K562 (cell line): ENCODE results near the gene POLR2B. TPM values are rescaled to one million over a fixed set of nuclear protein-coding genes. Genes with fewer than 3 reads are reported as not detected.

ENCODE experiments used
- CREM ChIP-seq: IDR thresholded peaks from 2 replicates; pipeline ENCODE4 v1.6.1; 2014; ENCODE audit warnings: antibody characterized with exemption, low read depth
- DNMT1 ChIP-seq: fragments of 450-650 bp; IDR thresholded peaks from 2 replicates; pipeline ENCODE4 v1.6.1; 2016; ENCODE audit warnings: antibody characterized with exemption, mild to moderate bottlenecking
- HMBOX1 ChIP-seq: sonication (generic); IDR thresholded peaks from 2 replicates; pipeline ENCODE4 v1.6.1; 2016
- HSF4 ChIP-seq: fragments of 250-450 bp; sonication (Bioruptor Pico); IDR thresholded peaks from 2 replicates; pipeline ENCODE4 v2.1.2; 2022; ENCODE audit warnings: mild to moderate bottlenecking, moderate library complexity, borderline replicate concordance
- KAT7 ChIP-seq: sonication (generic); formaldehyde crosslinking; IDR thresholded peaks from 2 replicates; pipeline ENCODE4 v1.8.0; 2022; ENCODE audit warnings: missing genetic modification reagents, mild to moderate bottlenecking, borderline replicate concordance
- KDM1A ChIP-seq, 2 experiments: fragments of 450-650 bp; IDR thresholded peaks; 2 replicates each; pipeline ENCODE4 v1.6.1; 2016; ENCODE audit warnings: mild to moderate bottlenecking in 2 of 2
- MEF2D ChIP-seq: conservative IDR thresholded peaks from 2 replicates; pipeline ENCODE4 v1.6.1; 2016; ENCODE audit warnings: low read depth, missing genetic modification characterization, missing compliant biosample characterization
- NKRF ChIP-seq: fragments of 450-650 bp; IDR thresholded peaks from 2 replicates; pipeline ENCODE4 v1.6.1; 2016; ENCODE audit warnings: borderline replicate concordance
- RBBP5 ChIP-seq: fragments of 200-600 bp; sonication (generic); IDR thresholded peaks from 2 replicates; pipeline ENCODE4 v1.6.1; 2012; ENCODE audit warnings: borderline replicate concordance, mild to moderate bottlenecking, low read length, control low read depth, inconsistent platforms; ENCODE audit not compliant: insufficient read depth, poor library complexity, severe bottlenecking
- SETDB1 ChIP-seq: IDR thresholded peaks from one replicate; pipeline ENCODE4 v1.6.1; 2012; ENCODE audit warnings: low read length, control low read depth, inconsistent platforms
- SP1 ChIP-seq: sonication (generic); formaldehyde crosslinking; IDR thresholded peaks from 2 replicates; pipeline ENCODE4 v1.8.1; 2022; ENCODE audit warnings: mild to moderate bottlenecking, missing genetic modification reagents
- TAF9B ChIP-seq: fragments of 450-650 bp; IDR thresholded peaks from 2 replicates; pipeline ENCODE4 v1.6.1; 2018; ENCODE audit warnings: mild to moderate bottlenecking; ENCODE audit not compliant: partially characterized antibody
- ZEB2 ChIP-seq: fragments of 450-650 bp; IDR thresholded peaks from 2 replicates; pipeline ENCODE4 v1.6.1; 2016
- ZNF318 ChIP-seq, 2 experiments: fragments of 450-650 bp; IDR thresholded peaks; 2 replicates each; pipeline ENCODE4 v1.6.1; 2016; ENCODE audit warnings: mild to moderate bottlenecking in 2 of 2, borderline replicate concordance in 1 of 2, low read depth in 1 of 2, moderate library complexity in 1 of 2
- ZNF347 ChIP-seq: fragments of 450-650 bp; formaldehyde crosslinking; IDR thresholded peaks from 2 replicates; pipeline ENCODE4 v1.4.0; 2020; ENCODE audit warnings: low read depth, mild to moderate bottlenecking, moderate library complexity
- polyA plus RNA-seq, 8 experiments: library from polyadenylated mRNA; depleted of rRNA in 4 of 8; stranded (reverse) in 5 of 8; unstranded in 3 of 8; fragments of >200 nt; fragmentation: Nextera tagmentation in 2 of 8; fragmentation: Illumina TruSeq in 1 of 8; extraction: Ambion mirVana in 2 of 8; extraction: Trizol in 1 of 8; gene quantifications; 2 replicates each; pipeline versions ENCODE4 v1.2.1 to v1.2.3, GENCODE V29; 2011 to 2014; ENCODE audit warnings: inconsistent platforms in 1 of 8, missing spikeins in 1 of 8
- total RNA-seq, 7 experiments: library from RNA; depleted of rRNA in 6 of 7; stranded (reverse); fragments of >200 nt in 6 of 7; fragmentation: Illumina TruSeq in 2 of 7; extraction: Trizol in 2 of 7; gene quantifications; 2 replicates each; pipeline versions ENCODE4 v1.2.1 to v1.2.3, GENCODE V29; 2011 to 2021; ENCODE audit warnings: low replicate concordance in 1 of 7

Gene POLR2B
- total and polyA plus RNA-seq, 9 of the 15 experiments (the other 6 are each of a cell fraction or from before 2014, with no cell fraction given): 60.9 to 208 (median 142) TPM

GRCh38 chr4:56976837-56977320 is 1.8 kb upstream of the POLR2B start (continued):
- TF ChIP-seq NKRF (no peak), RBBP5 (peak; percentile 91), HSF4 (CRISPR knock-in tag) (no peak), TAF9B (no peak), CREM (no peak), HMBOX1 (no peak), ZEB2 (0 out of 2 replicates have a peak, but pooled peaks have one; percentile 38), ZNF318 (IDR thresholded peaks at IDR 0.05; ENCODE audit: borderline replicate concordance in 1 of 2, low read depth in 1 of 2) (no peak), DNMT1 (no peak), ZNF347 (CRISPR knock-in tag) (no peak), SP1 (no peak), MEF2D (tag) (no peak), KAT7 (CRISPR knock-in tag) (peak; percentile 13; the same call in 1 of the 2 replicates), KDM1A (IDR thresholded peaks at IDR 0.05) (no peak), SETDB1 (no peak)
